ENCODE data around the gene TOX3.

GRCh38 chr16:52521570-52521969, 25.4 kb downstream of the TOX3 start:
- TF ChIP-seq CTCF (IDR thresholded peaks at IDR 0.05) (no peak), MXD4 (CRISPR knock-in tag; IDR thresholded peaks at IDR 0.05; ENCODE audit: borderline replicate concordance) (no peak), SMAD3 (CRISPR knock-in tag; IDR thresholded peaks at IDR 0.05; ENCODE audit: borderline replicate concordance) (no peak), ERG (CRISPR knock-in tag; IDR thresholded peaks at IDR 0.05) (no peak), ATF2 (CRISPR knock-in tag; IDR thresholded peaks at IDR 0.05; ENCODE audit: borderline replicate concordance, low read depth) (no peak)
- TF ChIP-seq, protein P1, sequence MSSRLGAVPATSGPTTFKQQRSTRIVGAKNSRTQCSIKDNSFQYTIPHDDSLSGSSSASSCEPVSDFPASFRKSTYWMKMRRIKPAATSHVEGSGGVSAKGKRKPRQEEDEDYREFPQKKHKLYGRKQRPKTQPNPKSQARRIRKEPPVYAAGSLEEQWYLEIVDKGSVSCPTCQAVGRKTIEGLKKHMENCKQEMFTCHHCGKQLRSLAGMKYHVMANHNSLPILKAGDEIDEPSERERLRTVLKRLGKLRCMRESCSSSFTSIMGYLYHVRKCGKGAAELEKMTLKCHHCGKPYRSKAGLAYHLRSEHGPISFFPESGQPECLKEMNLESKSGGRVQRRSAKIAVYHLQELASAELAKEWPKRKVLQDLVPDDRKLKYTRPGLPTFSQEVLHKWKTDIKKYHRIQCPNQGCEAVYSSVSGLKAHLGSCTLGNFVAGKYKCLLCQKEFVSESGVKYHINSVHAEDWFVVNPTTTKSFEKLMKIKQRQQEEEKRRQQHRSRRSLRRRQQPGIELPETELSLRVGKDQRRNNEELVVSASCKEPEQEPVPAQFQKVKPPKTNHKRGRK (CRISPR knock-in tag; IDR thresholded peaks at IDR 0.05; ENCODE audit: borderline replicate concordance): no peak

Measured in WTC11 (cell line).